Ovary (tissue), 9 donors: ENCODE data around the gene CACNA1C. TPM values are rescaled to one million over a fixed set of nuclear protein-coding genes. Genes with fewer than 3 reads are reported as not detected.

ENCODE experiments used
- DNase-seq, 5 donors: peaks; one replicate each; pipeline ENCODE4 v3.0.0-alpha.2; 2019 to 2020
- H3K27ac ChIP-seq, 2 donors: fragments of 200-600 bp; one replicate each; pipeline versions ENCODE4 v1.5.1 to v1.8.0; 2019 to 2022
- H3K27me3 ChIP-seq: fragments of 200-600 bp; one replicate; pipeline ENCODE4 v1.8.0; 2022
- H3K36me3 ChIP-seq: fragments of 200-600 bp; sonication (generic); one replicate; pipeline ENCODE4 v1.5.1; 2019
- H3K4me1 ChIP-seq: one replicate; pipeline ENCODE4 v1.8.1; 2013; ENCODE audit warnings: mild to moderate bottlenecking, moderate library complexity; ENCODE audit not compliant: insufficient read depth
- H3K4me3 ChIP-seq: fragments of 200-600 bp; sonication (generic); one replicate; pipeline ENCODE4 v1.5.1; 2017
- H3K9me3 ChIP-seq, 2 donors: fragments of 200-600 bp in 1 of 2; sonication (generic) in 1 of 2; one replicate each; pipeline versions ENCODE4 v1.5.1 to v1.8.1; 2013 to 2019; ENCODE audit warnings: mild to moderate bottlenecking in 1 of 2, moderate library complexity in 1 of 2
- CTCF ChIP-seq, 3 donors: fragments of 450-650 bp in 2 of 3; fragments of 200-600 bp in 1 of 3; IDR thresholded peaks; one replicate each; pipeline versions ENCODE4 v1.5.1 to v1.8.0; 2016 to 2022; ENCODE audit warnings: antibody characterized with exemption in 3 of 3, mild to moderate bottlenecking in 1 of 3
- EP300 ChIP-seq: sonication (generic); formaldehyde crosslinking; IDR thresholded peaks from one replicate; pipeline ENCODE4 v1.6.1; 2017; ENCODE audit warnings: antibody characterized with exemption
- POLR2A ChIP-seq: fragments of 450-650 bp; IDR thresholded peaks from one replicate; pipeline ENCODE4 v1.6.1; 2017; ENCODE audit warnings: antibody characterized with exemption, mild to moderate bottlenecking, moderate library complexity
- WGBS, 3 donors: extraction: QIAGEN DNeasy Blood & Tissue Kit in 1 of 3; methylation state at CpG; one replicate each; pipeline versions ENCODE4 v1.1.5 to v1.1.7; 2013 to 2017; 5-methylcytosine and 5-hydroxymethylcytosine counted together
- intact Hi-C, 4 donors: fragments of 100-400 bp; cut with DNase I; formaldehyde crosslinking; loops; one replicate each; pipeline versions ENCODE4 v1.11.0 to v1.15.1; 2022 to 2023
- polyA plus RNA-seq, 2 donors: library from polyadenylated mRNA; stranded (reverse); fragments of 200-250 nt in 1 of 2; fragments of 350-450 nt in 1 of 2; fragmentation: Illumina TruSeq in 1 of 2; extraction: RNeasy Lipid Tissue Mini Kit (QIAGEN cat#74804) in 1 of 2; gene quantifications; one replicate each; pipeline ENCODE4 v1.2.3, GENCODE V29; 2013 to 2014
- total RNA-seq, 7 donors: library from RNA; depleted of rRNA in 2 of 7; stranded (reverse); fragments of >200 nt in 2 of 7; fragmentation: NEBNext Ultra II Directional in 3 of 7; extraction: Animal tissue kit (Norgen Biotek cat#: 25700) in 3 of 7; gene quantifications; one replicate each; pipeline versions ENCODE4 v1.1.0 to v1.2.4, GENCODE V29; 2016 to 2023
- donor health status: DM: no; HTN: no; CAD: no; lungs with moderate emphysema.
- donor health status: DM: no; HTN: no; CAD: no.
- donor health status: Bipolar disorder and iron deficiency.
- donor health status: DM: yes; HTN: yes; CAD: no.
- donor health status: DM: no; HTN: no; CAD: no.
- donor health status: DM: yes; HTN: yes; CAD: no.

The CACNA1C gene
- total and polyA plus RNA-seq, 9 donors, result 2.2 to 8.3 (median 3.7) TPM

- WGBS, 3 donors, result 88 to 89% (median 89%) methylated on average over 8 of the region's 8 CpGs
- H3K4me1 ChIP-seq, result no peaks in the 10 kb centered on the region
- H3K36me3 ChIP-seq, result no peaks in the 10 kb centered on the region
- H3K27ac ChIP-seq, result no peak overlapping the region
- no peaks in the 10 kb centered on the region for H3K9me3 ChIP-seq
- DNase-seq, result no peak
- no peak overlapping the region for H3K4me3 ChIP-seq
- TF ChIP-seq POLR2A, result no peak
- TF ChIP-seq EP300, result no peak
- TF ChIP-seq CTCF (IDR thresholded peaks at IDR 0.05), result no peak
- H3K27me3 ChIP-seq, result no peaks in the 10 kb centered on the region
- intact Hi-C loops, result no loop called here
These were observed 272.7 kb downstream of the CACNA1C start for GRCh38 chr12:2325519-2325918.

GRCh38 chr12:2326470-2326869 is 273.7 kb downstream of the CACNA1C start:
- no peaks in the 10 kb centered on the region for H3K27me3 ChIP-seq
- H3K36me3 ChIP-seq, result no peaks in the 10 kb centered on the region
- no peak overlapping the region for H3K27ac ChIP-seq
- H3K4me1 ChIP-seq, result no peaks in the 10 kb centered on the region
- H3K4me3 ChIP-seq, result no peak overlapping the region
- no peaks in the 10 kb centered on the region for H3K9me3 ChIP-seq
- intact Hi-C loops, result no loop called here
- no peak for DNase-seq
- TF ChIP-seq POLR2A (no peak), CTCF (IDR thresholded peaks at IDR 0.05) (no peak), EP300 (no peak)
- 69 to 78% (median 70%) methylated on average over 5 of the region's 5 CpGs for WGBS, 3 donors

- intact Hi-C loops, result no loop called here
- TF ChIP-seq EP300 (no peak), POLR2A (no peak), CTCF (IDR thresholded peaks at IDR 0.05) (no peak)
- no peak overlapping the region for H3K27ac ChIP-seq
- H3K4me3 ChIP-seq, result no peak overlapping the region
- no peaks in the 10 kb centered on the region for H3K4me1 ChIP-seq
- 78 to 98% (median 80%) methylated on average over 3 of the region's 3 CpGs for WGBS, 3 donors
- DNase-seq, result no peak
- no peaks in the 10 kb centered on the region for H3K27me3 ChIP-seq
- no peaks in the 10 kb centered on the region for H3K9me3 ChIP-seq
- no peaks in the 10 kb centered on the region for H3K36me3 ChIP-seq
These were observed 275.9 kb downstream of the CACNA1C start for GRCh38 chr12:2328661-2329060.

- WGBS, 3 donors, result 20 to 38% (median 30%) methylated on average over 7 of the region's 7 CpGs
- no peaks in the 10 kb centered on the region for H3K27me3 ChIP-seq
- no peak overlapping the region for H3K4me3 ChIP-seq
- no peak for TF ChIP-seq POLR2A
- TF ChIP-seq EP300, result no peak
- TF ChIP-seq CTCF (IDR thresholded peaks at IDR 0.05), result no peak
- no peaks in the 10 kb centered on the region for H3K4me1 ChIP-seq
- intact Hi-C loops, result no loop called here
- H3K27ac ChIP-seq, result no peak overlapping the region
- H3K9me3 ChIP-seq, result no peaks in the 10 kb centered on the region
- no peaks in the 10 kb centered on the region for H3K36me3 ChIP-seq
- no peak for DNase-seq
These were observed 276.9 kb downstream of the CACNA1C start for GRCh38 chr12:2329661-2330210.
